HepG2 (cell line): ENCODE results near the gene DENND2A. TPM values are rescaled to one million over a fixed set of nuclear protein-coding genes. Genes with fewer than 3 reads are reported as not detected.

Experiments
- ARNTL ChIP-seq: sonication (generic); formaldehyde crosslinking; IDR thresholded peaks from 2 replicates; pipeline ENCODE4 v1.4.0; 2020; ENCODE audit warnings: mild to moderate bottlenecking, missing genetic modification reagents
- ATF7-NPFF ChIP-seq: sonication (generic); formaldehyde crosslinking; IDR thresholded peaks from 2 replicates; pipeline ENCODE4 v1.8.1; 2023; ENCODE audit warnings: mild to moderate bottlenecking, low read depth, missing genetic modification reagents, moderate library complexity
- EED ChIP-seq: sonication (generic); formaldehyde crosslinking; IDR thresholded peaks from 2 replicates; pipeline ENCODE4 v1.5.0; 2020; ENCODE audit warnings: mild to moderate bottlenecking, missing genetic modification reagents
- ELF4 ChIP-seq: sonication (generic); formaldehyde crosslinking; IDR thresholded peaks from 2 replicates; pipeline ENCODE4 v1.5.0; 2020; ENCODE audit warnings: missing genetic modification reagents, mild to moderate bottlenecking, moderate library complexity, borderline replicate concordance
- GABPB1 ChIP-seq: IDR thresholded peaks from 2 replicates; pipeline ENCODE4 v1.6.1; 2016; ENCODE audit warnings: mild to moderate bottlenecking, missing genetic modification reagents, moderate library complexity, missing compliant biosample characterization
- GPN1 ChIP-seq: sonication (generic); formaldehyde crosslinking; IDR thresholded peaks from 2 replicates; pipeline ENCODE4 v1.5.1; 2020; ENCODE audit warnings: missing genetic modification reagents, borderline replicate concordance
- MIXL1 ChIP-seq: IDR thresholded peaks from 2 replicates; pipeline ENCODE4 v1.6.1; 2016
- NCOA1 ChIP-seq: sonication (generic); formaldehyde crosslinking; IDR thresholded peaks from 2 replicates; pipeline ENCODE4 v1.9.0; 2021; ENCODE audit warnings: missing genetic modification reagents
- RARG ChIP-seq: sonication (generic); formaldehyde crosslinking; IDR thresholded peaks from 2 replicates; pipeline ENCODE4 v1.4.0; 2020; ENCODE audit warnings: low read depth, mild to moderate bottlenecking, missing genetic modification reagents
- ZNF34 ChIP-seq: sonication (generic); formaldehyde crosslinking; IDR thresholded peaks from 2 replicates; pipeline ENCODE4 v1.4.0; 2020; ENCODE audit warnings: mild to moderate bottlenecking, missing genetic modification reagents, borderline replicate concordance
- ZNF350 ChIP-seq: sonication (generic); formaldehyde crosslinking; IDR thresholded peaks from 2 replicates; pipeline ENCODE4 v1.4.0; 2020; ENCODE audit warnings: mild to moderate bottlenecking, low read depth, missing genetic modification reagents, borderline replicate concordance
- ZNF549 ChIP-seq: sonication (generic); formaldehyde crosslinking; IDR thresholded peaks from 2 replicates; pipeline ENCODE4 v1.5.0; 2020; ENCODE audit warnings: missing genetic modification reagents
- ZNF563 ChIP-seq: sonication (generic); formaldehyde crosslinking; IDR thresholded peaks from 2 replicates; pipeline ENCODE4 v1.8.0; 2022; ENCODE audit warnings: mild to moderate bottlenecking, moderate library complexity, missing genetic modification reagents
- ZNF672 ChIP-seq: sonication (generic); formaldehyde crosslinking; IDR thresholded peaks from 2 replicates; pipeline ENCODE4 v1.8.1; 2022; ENCODE audit warnings: missing genetic modification reagents
- ZNF850 ChIP-seq: sonication (generic); formaldehyde crosslinking; conservative IDR thresholded peaks from 2 replicates; pipeline ENCODE4 v1.9.0; 2021; ENCODE audit warnings: mild to moderate bottlenecking, missing genetic modification reagents
- ZNF878 ChIP-seq: sonication (generic); formaldehyde crosslinking; IDR thresholded peaks from 2 replicates; pipeline ENCODE4 v1.8.1; 2023; ENCODE audit warnings: mild to moderate bottlenecking, missing genetic modification reagents, moderate library complexity
- polyA plus RNA-seq, 8 experiments: library from polyadenylated mRNA; depleted of rRNA in 3 of 8; stranded (reverse) in 7 of 8; unstranded in 1 of 8; fragments of >200 nt; fragmentation: Illumina TruSeq in 4 of 8; extraction: Trizol in 4 of 8; gene quantifications; 2 replicates each; pipeline versions ENCODE4 v1.2.1 to v1.2.3, GENCODE V29; 2011 to 2016; ENCODE audit warnings: low read depth in 4 of 8, missing spikeins in 1 of 8, mixed read lengths in 1 of 8; ENCODE audit not compliant: insufficient read depth in 1 of 8
- total RNA-seq, 5 experiments: library from RNA; depleted of rRNA; stranded (reverse); fragments of >200 nt; fragmentation: Illumina TruSeq; extraction: Trizol; gene quantifications; 2 replicates each; pipeline ENCODE4 v1.2.3, GENCODE V29; 2016; ENCODE audit warnings: low read depth in 1 of 5
- TF ChIP-seq, protein P1 (sequence below): sonication (generic); formaldehyde crosslinking; IDR thresholded peaks from 2 replicates; pipeline ENCODE4 v1.5.1; 2020; ENCODE audit warnings: missing genetic modification reagents, mild to moderate bottlenecking, borderline replicate concordance
- TF ChIP-seq, protein P2 (sequence below): sonication (generic); formaldehyde crosslinking; IDR thresholded peaks from 2 replicates; pipeline ENCODE4 v1.8.0; 2022; ENCODE audit warnings: mild to moderate bottlenecking, missing genetic modification reagents, borderline replicate concordance
- TF ChIP-seq, protein P3 (sequence below): sonication (generic); formaldehyde crosslinking; IDR thresholded peaks from 2 replicates; pipeline ENCODE4 v1.4.0; 2020; ENCODE audit warnings: missing genetic modification reagents; ENCODE audit errors: not compliant biosample characterization
- TF ChIP-seq, protein P4 (sequence below): IDR thresholded peaks from 2 replicates; pipeline ENCODE4 v1.6.1; 2012; ENCODE audit warnings: low read depth, low read length, improper control_type of control experiment
- TF ChIP-seq, protein P5 (sequence below): sonication (generic); formaldehyde crosslinking; IDR thresholded peaks from 2 replicates; pipeline ENCODE4 v1.5.0; 2020; ENCODE audit warnings: mild to moderate bottlenecking, missing genetic modification reagents
- TF ChIP-seq, protein P6 (sequence below): sonication (generic); formaldehyde crosslinking; IDR thresholded peaks from 2 replicates; pipeline ENCODE4 v1.4.0; 2020; ENCODE audit warnings: missing genetic modification reagents

Gene DENND2A
- total and polyA plus RNA-seq, 2 of the 13 experiments (the other 11 are each of a cell fraction or from before 2014, with no cell fraction given): not detected

DNA sequence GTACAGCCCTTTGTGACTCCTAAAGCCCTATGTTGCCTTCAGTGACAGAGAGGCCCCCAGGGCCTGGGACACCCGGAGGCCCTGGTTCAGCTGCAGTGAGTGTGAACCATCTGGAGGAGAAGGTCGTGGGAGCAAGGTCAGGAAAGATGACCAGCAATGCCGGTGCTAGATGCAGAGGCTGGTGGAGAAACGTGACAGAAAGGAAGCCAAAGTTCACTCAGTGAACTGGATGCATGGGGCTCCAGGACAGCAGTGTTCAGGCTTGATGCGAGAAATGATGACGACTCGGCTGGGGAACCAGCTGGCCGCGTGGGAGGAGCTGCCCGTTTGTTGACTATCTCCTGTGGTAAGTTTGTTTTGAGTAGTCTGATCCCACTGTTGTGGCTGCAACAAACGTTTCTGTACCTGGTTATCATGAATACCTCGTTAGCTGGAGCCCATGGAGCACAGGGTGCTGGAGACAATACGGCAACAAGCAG lies 107.2 kb downstream of the DENND2A start (continued):
- TF ChIP-seq ZNF350 (CRISPR knock-in tag) (peak; percentile 55), ATF7-NPFF (CRISPR knock-in tag) (no peak), GABPB1 (CRISPR knock-in tag) (no peak), ZNF563 (CRISPR knock-in tag) (no peak), ELF4 (CRISPR knock-in tag) (no peak), ARNTL (peak; percentile 85), NCOA1 (CRISPR knock-in tag) (no peak), ZNF34 (no peak), RARG (CRISPR knock-in tag) (no peak), ZNF878 (CRISPR knock-in tag) (no peak), ZNF850 (no peak), EED (CRISPR knock-in tag) (no peak), ZNF672 (CRISPR knock-in tag) (no peak), GPN1 (CRISPR knock-in tag) (no peak), MIXL1 (no peak), ZNF549 (CRISPR knock-in tag) (no peak)
- TF ChIP-seq, protein P1, sequence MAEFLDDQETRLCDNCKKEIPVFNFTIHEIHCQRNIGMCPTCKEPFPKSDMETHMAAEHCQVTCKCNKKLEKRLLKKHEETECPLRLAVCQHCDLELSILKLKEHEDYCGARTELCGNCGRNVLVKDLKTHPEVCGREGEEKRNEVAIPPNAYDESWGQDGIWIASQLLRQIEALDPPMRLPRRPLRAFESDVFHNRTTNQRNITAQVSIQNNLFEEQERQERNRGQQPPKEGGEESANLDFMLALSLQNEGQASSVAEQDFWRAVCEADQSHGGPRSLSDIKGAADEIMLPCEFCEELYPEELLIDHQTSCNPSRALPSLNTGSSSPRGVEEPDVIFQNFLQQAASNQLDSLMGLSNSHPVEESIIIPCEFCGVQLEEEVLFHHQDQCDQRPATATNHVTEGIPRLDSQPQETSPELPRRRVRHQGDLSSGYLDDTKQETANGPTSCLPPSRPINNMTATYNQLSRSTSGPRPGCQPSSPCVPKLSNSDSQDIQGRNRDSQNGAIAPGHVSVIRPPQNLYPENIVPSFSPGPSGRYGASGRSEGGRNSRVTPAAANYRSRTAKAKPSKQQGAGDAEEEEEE (CRISPR knock-in tag): no peak
- TF ChIP-seq, protein P2, sequence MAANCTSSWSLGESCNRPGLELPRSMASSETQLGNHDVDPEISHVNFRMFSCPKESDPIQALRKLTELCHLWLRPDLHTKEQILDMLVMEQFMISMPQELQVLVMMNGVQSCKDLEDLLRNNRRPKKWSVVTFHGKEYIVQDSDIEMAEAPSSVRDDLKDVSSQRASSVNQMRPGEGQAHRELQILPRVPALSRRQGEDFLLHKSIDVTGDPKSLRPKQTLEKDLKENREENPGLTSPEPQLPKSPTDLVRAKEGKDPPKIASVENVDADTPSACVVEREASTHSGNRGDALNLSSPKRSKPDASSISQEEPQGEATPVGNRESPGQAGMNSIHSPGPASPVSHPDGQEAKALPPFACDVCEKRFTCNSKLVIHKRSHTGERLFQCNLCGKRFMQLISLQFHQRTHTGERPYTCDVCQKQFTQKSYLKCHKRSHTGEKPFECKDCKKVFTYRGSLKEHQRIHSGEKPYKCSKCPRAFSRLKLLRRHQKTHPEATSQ (CRISPR knock-in tag): no peak
- TF ChIP-seq, protein P3, sequence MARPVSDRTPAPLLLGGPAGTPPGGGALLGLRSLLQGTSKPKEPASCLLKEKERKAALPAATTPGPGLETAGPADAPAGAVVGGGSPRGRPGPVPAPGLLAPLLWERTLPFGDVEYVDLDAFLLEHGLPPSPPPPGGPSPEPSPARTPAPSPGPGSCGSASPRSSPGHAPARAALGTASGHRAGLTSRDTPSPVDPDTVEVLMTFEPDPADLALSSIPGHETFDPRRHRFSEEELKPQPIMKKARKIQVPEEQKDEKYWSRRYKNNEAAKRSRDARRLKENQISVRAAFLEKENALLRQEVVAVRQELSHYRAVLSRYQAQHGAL (CRISPR knock-in tag): no peak
- TF ChIP-seq, protein P4, sequence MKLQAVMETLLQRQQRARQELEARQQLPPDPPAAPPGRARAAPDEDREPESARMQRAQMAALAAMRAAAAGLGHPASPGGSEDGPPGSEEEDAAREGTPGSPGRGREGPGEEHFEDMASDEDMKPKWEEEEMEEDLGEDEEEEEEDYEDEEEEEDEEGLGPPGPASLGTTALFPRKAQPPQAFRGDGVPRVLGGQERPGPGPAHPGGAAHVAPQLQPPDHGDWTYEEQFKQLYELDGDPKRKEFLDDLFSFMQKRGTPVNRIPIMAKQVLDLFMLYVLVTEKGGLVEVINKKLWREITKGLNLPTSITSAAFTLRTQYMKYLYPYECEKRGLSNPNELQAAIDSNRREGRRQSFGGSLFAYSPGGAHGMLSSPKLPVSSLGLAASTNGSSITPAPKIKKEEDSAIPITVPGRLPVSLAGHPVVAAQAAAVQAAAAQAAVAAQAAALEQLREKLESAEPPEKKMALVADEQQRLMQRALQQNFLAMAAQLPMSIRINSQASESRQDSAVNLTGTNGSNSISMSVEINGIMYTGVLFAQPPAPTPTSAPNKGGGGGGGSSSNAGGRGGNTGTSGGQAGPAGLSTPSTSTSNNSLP: no peak
- TF ChIP-seq, protein P5, sequence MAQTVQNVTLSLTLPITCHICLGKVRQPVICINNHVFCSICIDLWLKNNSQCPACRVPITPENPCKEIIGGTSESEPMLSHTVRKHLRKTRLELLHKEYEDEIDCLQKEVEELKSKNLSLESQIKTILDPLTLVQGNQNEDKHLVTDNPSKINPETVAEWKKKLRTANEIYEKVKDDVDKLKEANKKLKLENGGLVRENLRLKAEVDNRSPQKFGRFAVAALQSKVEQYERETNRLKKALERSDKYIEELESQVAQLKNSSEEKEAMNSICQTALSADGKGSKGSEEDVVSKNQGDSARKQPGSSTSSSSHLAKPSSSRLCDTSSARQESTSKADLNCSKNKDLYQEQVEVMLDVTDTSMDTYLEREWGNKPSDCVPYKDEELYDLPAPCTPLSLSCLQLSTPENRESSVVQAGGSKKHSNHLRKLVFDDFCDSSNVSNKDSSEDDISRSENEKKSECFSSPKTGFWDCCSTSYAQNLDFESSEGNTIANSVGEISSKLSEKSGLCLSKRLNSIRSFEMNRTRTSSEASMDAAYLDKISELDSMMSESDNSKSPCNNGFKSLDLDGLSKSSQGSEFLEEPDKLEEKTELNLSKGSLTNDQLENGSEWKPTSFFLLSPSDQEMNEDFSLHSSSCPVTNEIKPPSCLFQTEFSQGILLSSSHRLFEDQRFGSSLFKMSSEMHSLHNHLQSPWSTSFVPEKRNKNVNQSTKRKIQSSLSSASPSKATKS: no peak
- TF ChIP-seq, protein P6, sequence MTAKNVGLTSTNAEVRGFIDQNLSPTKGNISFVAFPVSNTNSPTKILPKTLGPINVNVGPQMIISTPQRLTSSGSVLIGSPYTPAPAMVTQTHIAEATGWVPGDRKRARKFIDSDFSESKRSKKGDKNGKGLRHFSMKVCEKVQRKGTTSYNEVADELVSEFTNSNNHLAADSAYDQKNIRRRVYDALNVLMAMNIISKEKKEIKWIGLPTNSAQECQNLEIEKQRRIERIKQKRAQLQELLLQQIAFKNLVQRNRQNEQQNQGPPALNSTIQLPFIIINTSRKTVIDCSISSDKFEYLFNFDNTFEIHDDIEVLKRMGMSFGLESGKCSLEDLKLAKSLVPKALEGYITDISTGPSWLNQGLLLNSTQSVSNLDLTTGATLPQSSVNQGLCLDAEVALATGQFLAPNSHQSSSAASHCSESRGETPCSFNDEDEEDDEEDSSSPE: 0 out of 2 replicates have a peak, but pooled peaks have one; percentile 14
